Neural cell (in vitro differentiated cells): ENCODE data around the gene LMNA.

ENCODE experiments used
- CTCF ChIP-seq: fragments of 450-650 bp; IDR thresholded peaks from 2 replicates; pipeline ENCODE4 v1.5.1; 2014; ENCODE audit warnings: antibody characterized with exemption, mild to moderate bottlenecking, moderate library complexity; ENCODE audit not compliant: poor library complexity, severe bottlenecking
- EP300 ChIP-seq: fragments of 450-650 bp; conservative IDR thresholded peaks from 2 replicates; pipeline ENCODE4 v1.6.1; 2014; ENCODE audit warnings: antibody characterized with exemption, mild to moderate bottlenecking, moderate library complexity; ENCODE audit not compliant: poor library complexity, severe bottlenecking
- EZH2 ChIP-seq: fragments of 200-600, 300-800 bp; shearing (Covaris generic), sonication (generic); IDR thresholded peaks from 2 replicates; pipeline ENCODE4 v1.6.1; 2014; ENCODE audit warnings: antibody characterized with exemption, low read length, borderline replicate concordance, mild to moderate bottlenecking; ENCODE audit not compliant: insufficient read depth, poor library complexity, severe bottlenecking
- MXI1 ChIP-seq: fragments of 450-650 bp; conservative IDR thresholded peaks from 2 replicates; pipeline ENCODE4 v1.6.1; 2014; ENCODE audit warnings: antibody characterized with exemption, mild to moderate bottlenecking; ENCODE audit not compliant: poor library complexity, severe bottlenecking
- POLR2AphosphoS5 ChIP-seq: IDR thresholded peaks from 2 replicates; pipeline ENCODE4 v1.6.1; 2012
- RAD21 ChIP-seq: fragments of 450-650 bp; conservative IDR thresholded peaks from 2 replicates; pipeline ENCODE4 v1.6.1; 2014; ENCODE audit warnings: antibody characterized with exemption, mild to moderate bottlenecking, moderate library complexity
- REST ChIP-seq: IDR thresholded peaks from 2 replicates; pipeline ENCODE4 v1.6.1; 2012; ENCODE audit warnings: borderline replicate concordance
- SMC3 ChIP-seq: fragments of 450-650 bp; conservative IDR thresholded peaks from 2 replicates; pipeline ENCODE4 v1.6.1; 2014; ENCODE audit warnings: antibody characterized with exemption, mild to moderate bottlenecking, moderate library complexity; ENCODE audit not compliant: poor library complexity

GRCh38 chr1:156151093-156151688 lies 36.7 kb downstream of the LMNA start:
- TF ChIP-seq REST = no peak
- no peak for TF ChIP-seq EP300
- TF ChIP-seq CTCF = no peak
- TF ChIP-seq EZH2 = no peak
- TF ChIP-seq SMC3 = no peak
- TF ChIP-seq MXI1 = no peak
- no peak for TF ChIP-seq POLR2AphosphoS5
- TF ChIP-seq RAD21 = no peak
